GM19193 (cell line): ENCODE measurements around the gene IKZF5.

Source experiments
- POLR2A ChIP-seq: IDR thresholded peaks from 4 replicates; pipeline ENCODE4 v1.6.1; 2011; ENCODE audit not compliant: insufficient read depth, insufficient read length; ENCODE audit errors: extremely low read depth

The IKZF5 gene

DNA sequence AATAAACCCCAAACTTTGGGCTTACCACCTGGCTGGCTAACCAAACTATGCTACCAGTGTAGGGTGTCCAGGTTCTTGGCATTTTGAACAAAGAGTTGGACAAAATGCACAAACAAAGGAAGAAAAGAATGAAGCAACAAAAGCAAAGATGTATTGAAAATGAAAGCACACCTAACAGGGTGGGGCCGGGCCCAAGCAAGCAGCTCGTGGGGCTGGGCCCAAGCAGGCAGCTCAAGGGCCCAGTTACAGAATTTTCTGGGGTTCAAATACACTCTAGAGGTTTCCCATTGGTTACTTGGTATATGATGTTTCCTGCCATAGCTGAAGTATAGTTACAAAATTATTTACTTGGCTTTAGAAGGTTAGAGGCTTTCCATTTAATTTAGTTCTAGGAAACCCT is 15.9 kb upstream of the IKZF5 start:
- TF ChIP-seq POLR2A = no peak

DNA sequence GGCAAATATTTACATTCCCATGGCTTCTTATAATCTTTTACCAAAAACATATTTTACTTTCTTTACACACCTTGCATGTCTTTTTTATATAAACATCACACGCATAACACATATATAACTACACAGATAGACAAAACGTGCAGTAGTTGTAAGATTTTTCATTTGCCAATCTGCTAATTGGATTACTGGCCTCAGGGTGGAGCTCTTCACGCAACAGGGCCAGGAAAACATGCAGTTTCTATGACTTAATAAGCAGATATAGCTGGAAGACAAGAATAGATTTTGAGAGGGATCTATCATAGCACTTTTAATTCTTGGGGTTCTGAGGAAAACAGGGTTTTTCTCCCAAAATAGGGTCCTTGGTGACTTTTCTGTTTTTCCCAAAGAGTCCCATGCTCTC is 12.9 kb upstream of the IKZF5 start:
- TF ChIP-seq POLR2A = no peak

DNA sequence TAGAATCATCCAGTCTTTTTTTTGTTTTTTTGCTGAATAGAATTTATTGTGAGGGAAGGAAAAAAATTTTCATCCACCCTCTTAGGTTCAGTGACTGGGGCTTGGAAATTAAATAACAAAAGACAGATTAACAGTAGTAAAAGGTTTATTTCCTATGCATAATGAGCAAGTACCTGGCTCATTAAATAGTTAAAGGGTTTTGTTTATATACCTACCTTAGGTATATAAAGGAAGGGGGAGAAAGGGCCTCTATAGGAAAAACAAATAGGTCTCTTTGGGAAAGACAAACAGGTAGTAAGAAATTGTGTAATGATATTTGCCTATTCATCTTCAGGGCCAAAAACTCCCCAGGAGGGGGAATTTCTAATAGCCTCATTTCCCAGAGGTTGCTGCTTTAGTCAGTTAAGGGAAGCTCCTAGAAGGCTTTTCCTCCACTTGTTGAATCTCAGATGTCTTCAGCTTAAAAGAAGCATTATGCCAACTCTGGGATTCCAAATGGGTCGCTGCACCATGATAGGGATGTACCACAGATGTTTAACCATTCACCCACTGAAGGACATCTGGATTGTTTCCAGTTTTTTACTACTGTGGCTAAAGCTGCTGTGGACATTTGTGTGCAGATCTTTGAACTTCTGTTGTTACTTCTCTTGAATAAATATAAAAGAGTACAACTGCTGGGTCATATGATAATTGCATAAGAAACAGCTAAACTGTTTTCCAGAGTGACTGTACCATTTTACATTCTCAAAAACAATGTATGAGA is 11.5 kb upstream of the IKZF5 start:
- no peak for TF ChIP-seq POLR2A

DNA sequence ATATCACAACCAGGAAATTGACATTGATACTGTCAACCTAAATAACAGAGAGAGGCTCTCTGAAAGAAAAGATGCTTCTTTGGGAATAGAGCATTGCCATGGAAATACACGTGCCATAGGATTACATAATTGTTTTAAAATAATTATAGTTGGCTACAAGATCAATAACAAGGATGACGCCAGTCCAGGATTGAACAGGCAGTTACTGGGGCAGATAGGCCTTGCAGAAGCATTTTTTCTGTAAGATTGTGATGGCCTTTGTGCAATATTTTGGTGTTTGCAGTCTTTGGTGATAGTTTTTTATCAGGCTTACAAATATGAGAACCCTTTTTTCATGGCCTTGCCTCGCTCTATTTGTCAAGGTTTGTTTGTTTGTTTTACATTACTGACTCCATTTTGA is 10.7 kb upstream of the IKZF5 start:
- TF ChIP-seq POLR2A = no peak

DNA sequence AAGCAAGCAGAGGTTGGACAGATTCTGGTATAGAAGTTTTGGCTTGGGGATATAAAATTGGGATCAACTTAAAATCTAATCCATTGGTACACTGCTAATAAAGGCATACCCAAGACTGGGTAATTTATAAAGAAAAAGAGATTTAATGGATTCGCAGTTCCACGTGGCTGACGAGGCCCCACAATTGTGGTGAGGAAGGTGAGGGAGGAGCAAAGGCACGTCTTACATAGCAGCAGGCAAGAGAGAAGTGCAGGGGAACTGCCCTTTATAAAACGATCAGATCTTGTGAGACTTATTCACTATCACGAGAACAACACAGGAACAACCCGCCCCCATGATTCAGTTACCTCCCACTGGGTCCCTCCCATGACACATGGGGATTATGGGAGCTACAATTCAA is 9.9 kb upstream of the IKZF5 start:
- TF ChIP-seq POLR2A = no peak

DNA sequence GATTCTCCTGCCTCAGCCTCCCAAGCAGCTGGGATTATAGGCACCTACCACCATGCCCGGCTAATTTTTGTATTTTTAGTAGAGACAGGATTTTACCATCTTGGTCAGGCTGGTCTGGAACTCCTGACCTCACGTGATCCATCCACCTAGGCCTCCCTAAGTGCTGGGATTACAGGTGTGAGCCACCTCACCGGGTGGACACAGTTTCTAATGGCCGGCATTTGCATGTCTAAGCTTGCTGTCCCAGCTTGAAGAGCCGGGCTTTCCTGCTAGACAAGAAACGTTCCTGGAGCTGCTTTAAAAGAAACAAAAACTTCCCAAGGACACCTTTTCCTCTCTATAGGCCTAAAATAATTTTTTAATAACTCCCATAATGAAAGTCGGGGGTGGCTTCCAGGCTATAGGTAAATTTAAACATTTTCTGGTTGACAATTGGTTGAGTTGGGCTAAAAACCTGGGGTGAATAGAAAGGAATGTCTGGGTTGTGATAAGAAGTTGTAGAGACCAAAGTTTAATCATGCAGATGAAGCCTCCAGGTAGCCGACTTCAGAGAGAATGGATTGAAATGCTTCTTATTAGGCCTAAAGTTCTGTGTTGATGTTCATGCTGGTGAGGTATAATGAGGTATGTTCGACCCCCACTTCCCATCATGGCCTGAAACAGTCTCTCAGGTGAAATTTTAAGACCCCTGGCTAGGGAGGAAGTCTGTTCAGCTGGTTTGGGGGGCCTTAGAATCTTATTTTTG is 9.0 kb upstream of the IKZF5 start:
- no peak for TF ChIP-seq POLR2A

DNA sequence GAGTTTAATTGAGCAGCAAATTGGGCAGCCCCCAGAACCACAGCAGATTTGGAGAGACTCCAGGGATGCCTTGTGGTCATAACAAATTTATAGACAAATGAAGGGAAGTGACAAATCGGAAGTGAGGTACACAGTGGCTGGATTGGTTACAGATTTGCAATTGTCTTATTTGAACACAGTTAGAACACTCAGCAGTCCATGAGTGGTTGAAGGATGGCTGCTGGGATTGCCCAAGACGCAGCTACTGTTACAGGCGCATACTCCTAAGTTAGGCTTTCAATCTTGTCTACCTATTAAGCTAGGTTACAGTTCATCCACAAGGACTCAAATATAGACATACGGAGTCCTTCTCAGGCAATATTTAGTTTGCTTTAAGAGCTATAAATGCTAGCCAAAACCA is 7.6 kb upstream of the IKZF5 start:
- no peak for TF ChIP-seq POLR2A

DNA sequence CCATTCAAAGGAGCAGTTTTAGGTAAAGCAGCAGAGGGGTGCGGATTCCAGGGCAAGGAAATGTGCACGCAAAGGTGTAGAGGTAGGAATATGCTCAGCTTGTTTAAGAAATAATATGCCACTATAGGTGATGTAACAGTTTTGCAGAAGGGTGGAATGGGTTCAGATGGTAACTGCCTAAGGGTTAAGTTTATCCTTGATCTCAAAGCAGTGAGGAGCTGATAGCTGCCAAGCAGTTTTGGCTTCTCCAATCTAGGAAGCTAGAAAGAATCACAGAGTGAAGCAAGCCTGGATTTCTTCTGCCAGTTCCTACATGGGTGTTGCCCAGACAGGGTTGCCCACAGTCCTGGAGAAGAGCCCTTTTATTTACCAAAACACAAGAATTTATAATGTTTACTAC is 6.2 kb upstream of the IKZF5 start:
- no peak for TF ChIP-seq POLR2A

DNA sequence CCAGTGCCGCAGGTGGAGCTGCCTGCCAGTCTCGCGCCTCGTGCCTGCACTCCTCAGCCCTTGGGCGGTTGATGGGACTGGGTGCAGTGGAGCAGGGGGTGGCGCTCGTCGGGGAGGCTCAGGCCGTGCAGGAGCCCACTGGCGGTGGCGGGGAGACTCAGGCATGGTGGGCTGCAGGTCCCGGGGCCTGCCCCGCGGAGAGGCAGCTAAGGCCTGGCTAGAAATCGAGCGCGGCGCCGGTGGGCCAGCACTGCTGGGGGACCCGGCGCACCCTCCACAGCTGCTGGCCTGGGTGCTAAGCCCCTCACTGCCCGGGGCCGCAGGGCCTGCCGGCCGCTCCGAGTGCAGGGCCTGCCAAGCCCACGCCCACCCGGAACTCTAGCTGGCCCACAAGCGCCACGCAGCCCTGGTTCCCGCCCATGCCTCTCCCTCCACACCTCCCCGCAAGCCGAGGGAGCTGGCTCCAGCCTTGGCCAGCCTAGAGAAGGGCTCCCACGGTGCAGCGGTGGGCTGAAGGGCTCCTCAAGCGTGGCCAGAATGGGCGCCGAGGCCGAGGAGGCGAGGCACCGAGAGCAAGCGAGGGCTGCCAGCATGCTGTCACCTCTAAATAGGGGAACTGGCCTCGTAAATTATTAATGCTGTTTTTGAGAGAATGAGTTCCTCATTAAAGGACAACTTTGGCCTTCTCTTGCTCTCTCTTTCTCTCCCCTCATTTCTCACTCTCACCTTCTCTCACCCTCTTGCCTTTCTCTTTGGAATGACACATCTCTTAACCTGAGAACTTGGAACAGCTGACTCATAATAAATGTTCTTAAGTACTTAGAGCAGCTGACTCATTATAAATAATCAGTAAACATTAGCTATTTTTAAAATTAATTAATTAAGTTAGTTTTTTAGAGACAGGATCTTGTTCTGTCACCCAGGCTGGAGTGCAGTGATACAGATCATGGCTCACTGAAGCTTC is 5.1 kb upstream of the IKZF5 start:
- no peak for TF ChIP-seq POLR2A

DNA sequence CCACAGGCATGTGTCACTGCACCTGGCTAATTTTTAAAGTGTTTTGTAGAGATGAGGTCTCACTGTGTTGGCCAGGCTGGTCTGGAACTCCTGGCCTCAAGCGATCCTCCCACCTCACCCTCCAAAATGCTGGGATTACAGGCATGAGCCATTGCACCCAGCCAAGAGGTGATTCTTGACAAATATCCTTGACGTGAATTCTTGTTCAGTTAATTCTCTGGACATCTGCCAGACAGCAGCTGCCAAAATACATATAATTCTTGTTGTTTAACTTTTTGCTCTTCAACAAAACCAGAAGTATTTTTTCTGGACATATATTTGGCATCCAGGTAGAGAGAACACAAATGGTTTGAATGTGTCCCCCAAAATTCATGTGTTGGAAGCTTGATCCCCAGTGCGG is 3.4 kb upstream of the IKZF5 start:
- TF ChIP-seq POLR2A = no peak

DNA sequence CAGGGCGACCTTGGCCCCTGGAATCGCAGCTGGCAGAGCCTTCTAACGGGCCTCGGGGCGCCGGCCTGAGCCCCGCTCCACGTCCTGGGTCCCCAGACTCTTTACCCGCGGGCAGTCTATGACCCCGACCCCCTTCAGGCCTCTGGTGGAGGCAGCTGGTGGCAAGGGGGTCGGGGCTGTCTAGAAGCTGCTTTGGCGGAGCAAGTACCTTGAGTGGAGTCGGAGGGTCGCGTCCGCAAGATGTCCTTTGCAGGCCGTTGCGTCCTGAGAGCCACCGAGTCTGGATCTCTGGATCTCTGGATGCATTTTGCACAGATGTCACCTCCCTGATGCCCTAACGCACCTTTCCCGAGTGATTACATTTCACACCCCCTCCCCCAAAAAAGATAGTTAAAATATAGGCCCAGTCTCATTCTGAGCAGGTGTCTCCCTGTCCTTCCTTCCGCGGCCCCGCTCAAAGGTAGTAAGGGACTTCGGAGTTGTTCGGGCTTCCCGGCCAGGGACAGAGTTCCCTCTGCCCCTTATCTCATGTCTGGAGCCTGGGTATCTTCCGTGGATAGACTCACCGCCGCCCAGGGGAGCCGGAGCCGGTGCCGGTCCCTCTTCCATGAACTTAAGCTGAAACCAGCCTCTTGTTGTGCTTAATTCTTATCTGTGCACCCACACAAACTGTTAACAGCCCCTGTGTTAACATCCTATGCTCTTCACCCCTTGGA is 668 bp upstream of the IKZF5 start:
- no peak for TF ChIP-seq POLR2A

DNA sequence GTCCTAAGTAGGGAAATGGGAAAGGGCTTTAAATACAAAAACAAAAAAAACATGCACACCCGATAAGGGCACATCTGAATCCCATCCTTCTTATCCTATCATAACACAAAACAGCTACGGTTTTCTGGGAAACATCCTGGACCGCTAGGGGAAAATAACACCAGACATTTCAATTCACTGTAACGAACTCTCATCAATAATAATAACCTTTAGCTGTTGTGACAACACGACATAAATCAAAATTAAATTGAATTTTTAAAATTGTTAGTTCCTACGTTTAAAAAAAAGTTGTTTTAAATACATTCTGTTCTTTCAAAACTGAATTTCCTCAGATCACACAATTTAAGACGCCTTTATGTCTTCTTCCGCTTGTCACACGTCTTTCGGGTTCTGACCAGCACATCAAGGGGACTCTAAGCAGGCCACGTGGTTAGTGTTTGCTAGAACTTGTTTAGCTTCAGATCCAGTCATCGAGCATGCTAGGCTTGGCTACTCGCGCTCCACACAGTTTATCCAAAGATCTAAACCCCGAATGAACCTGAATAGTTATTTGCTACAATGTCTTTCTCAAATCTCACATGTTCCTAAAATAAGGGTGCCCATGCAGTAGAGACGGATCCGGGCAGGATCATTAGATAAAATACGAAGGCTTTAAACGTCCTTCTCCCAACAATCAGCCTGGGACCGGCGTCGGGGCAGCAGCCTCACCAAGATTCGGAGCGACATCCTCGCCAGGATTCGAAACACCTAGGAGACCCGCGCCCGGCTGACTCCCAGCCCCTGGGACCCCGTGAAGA is 839 bp downstream of the IKZF5 start:
- TF ChIP-seq POLR2A = no peak

DNA sequence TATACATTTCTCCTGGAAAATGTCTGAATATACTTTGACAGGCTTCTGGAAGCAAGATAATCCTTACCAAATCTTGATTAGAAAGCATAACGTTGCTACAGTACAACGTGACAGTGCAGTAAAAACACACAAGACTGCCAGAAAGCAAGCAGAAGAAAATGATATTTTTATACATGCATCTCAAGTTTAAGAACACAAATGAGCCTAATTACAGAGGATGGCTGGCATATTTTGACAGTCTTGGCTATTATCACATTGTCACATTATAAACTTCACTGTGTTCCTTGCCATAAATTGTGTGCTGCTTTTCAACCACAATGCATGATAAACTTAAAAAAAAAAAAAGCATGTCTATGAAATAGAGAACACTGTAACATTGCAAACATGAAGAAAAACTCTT is 4.3 kb downstream of the IKZF5 start:
- TF ChIP-seq POLR2A = no peak

DNA sequence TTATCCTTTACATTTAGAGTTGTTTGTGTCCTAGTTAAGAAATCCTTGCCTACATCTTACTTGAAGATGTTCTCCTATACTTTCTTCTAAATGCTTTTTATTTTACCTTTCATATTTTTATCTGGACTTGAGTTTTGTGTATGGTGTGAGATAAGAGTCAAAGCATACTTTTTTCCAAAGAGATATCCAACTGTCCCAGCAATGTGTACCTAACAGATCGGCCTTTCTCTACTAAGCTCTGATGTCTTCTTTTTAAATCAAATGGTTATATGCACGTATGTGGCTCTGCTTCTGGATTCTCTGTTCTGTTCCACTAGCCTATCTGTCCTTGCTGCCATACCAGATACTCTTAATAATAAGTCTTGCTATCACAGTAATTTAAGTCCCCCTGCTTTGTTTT is 7.2 kb downstream of the IKZF5 start:
- TF ChIP-seq POLR2A = no peak
